KMS-11 (cell line): ENCODE results near the gene USP26.
"Not testable (repeated sequence)": the region's sequence is repeated elsewhere in the genome, so short reads cannot be mapped to it uniquely, and the experiment has no call there.

Experiments
- H2AFZ ChIP-seq: fragments of 200-600 bp; sonication (generic); 2 replicates; pipeline ENCODE4 v1.6.1; 2016; ENCODE audit warnings: antibody characterized with exemption, mixed run types, low read depth
- H3K27ac ChIP-seq: fragments of 200-600 bp; sonication (generic); 2 replicates; pipeline ENCODE4 v1.6.1; 2016; ENCODE audit warnings: mild to moderate bottlenecking, mixed run types
- H3K27me3 ChIP-seq: fragments of 200-600 bp; sonication (generic); 2 replicates; pipeline ENCODE4 v1.6.1; 2017; ENCODE audit warnings: mild to moderate bottlenecking, low read depth, mixed run types, moderate library complexity; ENCODE audit not compliant: insufficient read depth
- H3K36me3 ChIP-seq: fragments of 200-600 bp; sonication (generic); 2 replicates; pipeline ENCODE4 v1.6.1; 2017; ENCODE audit warnings: mild to moderate bottlenecking, mixed run types; ENCODE audit not compliant: insufficient read depth
- H3K4me1 ChIP-seq: fragments of 200-600 bp; sonication (generic); 2 replicates; pipeline ENCODE4 v1.6.1; 2016; ENCODE audit warnings: mild to moderate bottlenecking, low read depth, mixed run types; ENCODE audit not compliant: poor library complexity, severe bottlenecking
- H3K4me2 ChIP-seq: fragments of 200-600 bp; sonication (generic); 2 replicates; pipeline ENCODE4 v1.7.0; 2016; ENCODE audit warnings: mild to moderate bottlenecking, mixed run types
- H3K4me3 ChIP-seq: fragments of 200-600 bp; sonication (generic); IDR thresholded peaks from 2 replicates; pipeline ENCODE4 v1.6.1; 2017; ENCODE audit warnings: low read depth, low read length, mixed read lengths; ENCODE audit not compliant: insufficient read depth
- H3K79me2 ChIP-seq: fragments of 200-600 bp; sonication (generic); 2 replicates; pipeline ENCODE4 v1.6.1; 2016; ENCODE audit warnings: low read depth, mixed run types; ENCODE audit not compliant: insufficient read depth
- H3K9ac ChIP-seq: fragments of 200-600 bp; sonication (generic); 2 replicates; pipeline ENCODE4 v1.6.1; 2016; ENCODE audit warnings: mild to moderate bottlenecking, mixed run types
- H4K20me1 ChIP-seq: fragments of 200-600 bp; sonication (generic); 2 replicates; pipeline ENCODE4 v1.6.1; 2016; ENCODE audit warnings: mild to moderate bottlenecking, mixed run types; ENCODE audit not compliant: insufficient read depth
- TF ChIP-seq, protein P1 (sequence below): fragments of 200-600 bp; sonication (generic); conservative IDR thresholded peaks from 2 replicates; pipeline ENCODE4 v1.6.1; 2017; ENCODE audit warnings: low read depth, mild to moderate bottlenecking, antibody characterized with exemption, low read length, moderate library complexity, mixed read lengths

The USP26 gene

DNA sequence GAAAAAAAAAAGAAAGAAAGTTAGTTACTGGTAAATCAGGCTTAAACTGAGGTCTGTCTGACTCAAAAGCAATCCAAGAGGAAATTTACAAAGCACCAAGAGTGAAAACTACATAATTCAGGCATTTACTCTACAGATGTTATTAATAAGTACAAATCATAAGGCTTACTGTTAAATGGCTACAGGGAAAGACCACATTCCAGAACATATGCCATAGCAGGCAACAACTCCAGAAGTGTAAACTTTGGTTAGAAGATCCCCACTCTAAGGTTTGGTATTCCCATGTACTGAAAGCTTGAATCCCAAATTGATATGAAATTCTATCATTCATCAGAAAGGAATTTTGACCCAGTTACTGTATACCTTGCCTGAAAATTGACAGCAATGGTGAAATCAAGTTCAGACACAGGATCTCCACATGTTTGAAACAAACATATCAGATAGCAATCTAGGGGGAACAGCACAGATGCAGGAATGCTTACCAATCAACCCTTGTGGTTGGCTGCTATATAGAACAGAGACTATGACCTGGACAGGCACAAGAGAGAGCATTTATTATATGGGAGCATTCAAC is 6.6 kb downstream of the USP26 start:
- Histone ChIP-seq H3K36me3 (no peaks in the 10 kb centered on the region), H3K9ac (no peak overlapping the region), H3K27ac (no peak overlapping the region), H3K4me2 (no peak overlapping the region), H3K4me1 (no peaks in the 10 kb centered on the region), H3K27me3 (no peaks in the 10 kb centered on the region), H3K4me3 (no peak overlapping the region), H4K20me1 (no peaks in the 10 kb centered on the region), H2AFZ (no peak overlapping the region), H3K79me2 (no peaks in the 10 kb centered on the region)
- TF ChIP-seq, protein P1, sequence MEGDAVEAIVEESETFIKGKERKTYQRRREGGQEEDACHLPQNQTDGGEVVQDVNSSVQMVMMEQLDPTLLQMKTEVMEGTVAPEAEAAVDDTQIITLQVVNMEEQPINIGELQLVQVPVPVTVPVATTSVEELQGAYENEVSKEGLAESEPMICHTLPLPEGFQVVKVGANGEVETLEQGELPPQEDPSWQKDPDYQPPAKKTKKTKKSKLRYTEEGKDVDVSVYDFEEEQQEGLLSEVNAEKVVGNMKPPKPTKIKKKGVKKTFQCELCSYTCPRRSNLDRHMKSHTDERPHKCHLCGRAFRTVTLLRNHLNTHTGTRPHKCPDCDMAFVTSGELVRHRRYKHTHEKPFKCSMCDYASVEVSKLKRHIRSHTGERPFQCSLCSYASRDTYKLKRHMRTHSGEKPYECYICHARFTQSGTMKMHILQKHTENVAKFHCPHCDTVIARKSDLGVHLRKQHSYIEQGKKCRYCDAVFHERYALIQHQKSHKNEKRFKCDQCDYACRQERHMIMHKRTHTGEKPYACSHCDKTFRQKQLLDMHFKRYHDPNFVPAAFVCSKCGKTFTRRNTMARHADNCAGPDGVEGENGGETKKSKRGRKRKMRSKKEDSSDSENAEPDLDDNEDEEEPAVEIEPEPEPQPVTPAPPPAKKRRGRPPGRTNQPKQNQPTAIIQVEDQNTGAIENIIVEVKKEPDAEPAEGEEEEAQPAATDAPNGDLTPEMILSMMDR = no peak

GRCh38 chrX:133089411-133089810 is 7.5 kb downstream of the USP26 start:
- TF ChIP-seq, protein P1 = no peak
- no peaks in the 10 kb centered on the region for H3K79me2 ChIP-seq
- H3K36me3 ChIP-seq = no peaks in the 10 kb centered on the region
- no peak overlapping the region for H3K9ac ChIP-seq
- no peak overlapping the region for H3K4me2 ChIP-seq
- H3K27ac ChIP-seq = no peak overlapping the region
- H2AFZ ChIP-seq = no peak overlapping the region
- no peaks in the 10 kb centered on the region for H3K4me1 ChIP-seq
- H3K27me3 ChIP-seq = no peaks in the 10 kb centered on the region
- no peak overlapping the region for H3K4me3 ChIP-seq
- no peaks in the 10 kb centered on the region for H4K20me1 ChIP-seq

DNA sequence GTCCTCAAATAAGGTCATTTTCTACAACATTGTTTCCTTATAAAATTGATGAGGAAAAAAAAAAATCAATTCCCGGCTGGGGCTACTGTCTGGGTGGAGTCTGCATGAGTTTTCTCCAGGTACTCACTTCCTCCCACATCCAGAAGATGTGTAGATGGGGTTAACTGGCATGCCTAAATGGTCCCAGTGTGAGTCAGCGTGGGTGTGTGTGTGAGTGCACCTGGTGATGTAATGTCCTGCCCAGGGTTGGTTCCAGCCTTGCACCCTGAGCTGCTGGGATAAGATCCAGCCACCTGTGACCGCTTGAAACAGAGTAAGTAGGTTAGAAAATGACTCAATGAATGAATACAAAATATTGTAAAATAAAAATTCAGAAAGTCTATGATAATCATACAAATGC is 11.1 kb downstream of the USP26 start:
- Histone ChIP-seq H4K20me1 (no peaks in the 10 kb centered on the region), H3K4me1 (no peaks in the 10 kb centered on the region), H3K4me2 (no peak overlapping the region), H2AFZ (no peak overlapping the region), H3K79me2 (no peaks in the 10 kb centered on the region), H3K4me3 (no peak overlapping the region), H3K36me3 (no peaks in the 10 kb centered on the region), H3K9ac (no peak overlapping the region), H3K27ac (no peak overlapping the region), H3K27me3 (no peaks in the 10 kb centered on the region)
- TF ChIP-seq, protein P1 = no peak

- not testable (repeated sequence) for H3K9ac ChIP-seq, H3K36me3 ChIP-seq, H3K4me3 ChIP-seq
Observed at GRCh38 chrX:133085056-133085455, 11.9 kb downstream of the USP26 start.

DNA sequence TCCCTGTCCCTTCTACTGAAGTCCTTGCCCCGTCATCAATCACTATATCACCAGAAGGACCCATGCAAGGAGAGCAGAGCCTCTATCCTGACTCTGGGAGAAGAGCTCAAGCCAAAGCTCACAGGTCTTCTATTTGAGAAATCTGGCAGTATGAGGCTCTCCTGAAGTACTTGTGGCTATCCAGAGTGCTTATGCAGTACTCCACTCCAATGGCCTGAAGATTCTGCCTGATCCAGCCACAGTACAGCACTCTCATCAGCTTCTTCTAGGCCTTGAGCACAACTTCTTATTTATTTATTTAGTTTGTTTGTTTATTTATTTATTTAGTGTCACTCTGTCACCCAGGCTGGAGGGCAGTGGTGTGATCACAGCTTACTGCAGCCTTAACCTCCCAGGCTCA is 13.0 kb downstream of the USP26 start:
- H3K4me1 ChIP-seq = no peaks in the 10 kb centered on the region
- H4K20me1 ChIP-seq = no peaks in the 10 kb centered on the region
- no peaks in the 10 kb centered on the region for H3K36me3 ChIP-seq
- no peak overlapping the region for H3K4me3 ChIP-seq
- no peak overlapping the region for H3K27ac ChIP-seq
- H3K4me2 ChIP-seq = no peak overlapping the region
- TF ChIP-seq, protein P1 = no peak
- H2AFZ ChIP-seq = no peak overlapping the region
- H3K9ac ChIP-seq = no peak overlapping the region
- H3K79me2 ChIP-seq = no peaks in the 10 kb centered on the region
- H3K27me3 ChIP-seq = no peaks in the 10 kb centered on the region

More at GRCh38 chrX:133085056-133085455, 11.9 kb downstream of the USP26 start:
- H2AFZ ChIP-seq, H3K79me2 ChIP-seq, H3K27ac ChIP-seq, H3K4me1 ChIP-seq, H4K20me1 ChIP-seq, H3K27me3 ChIP-seq, H3K4me2 ChIP-seq: not testable (repeated sequence)
